ENCODE data around the gene TNFAIP3.

TNFAIP3 gene

GRCh38 chr6:137846772-137847313 lies 20.2 kb upstream of the TNFAIP3 start:
- TF ChIP-seq CTCF (IDR thresholded peaks at IDR 0.05; ENCODE audit: low read depth, low read length): no peak
- no peak for DNase-seq
- no peaks in the 10 kb centered on the region for H3K27me3 ChIP-seq (ENCODE audit: insufficient read depth, low read depth, severe bottlenecking)
- no peaks in the 10 kb centered on the region for H3K9me3 ChIP-seq (ENCODE audit: severe bottlenecking)
- H3K4me3 ChIP-seq (ENCODE audit: low read depth, low read length): no peak overlapping the region
- no peak overlapping the region for H3K27ac ChIP-seq
- no peaks in the 10 kb centered on the region for H3K36me3 ChIP-seq

- H3K4me3 ChIP-seq (ENCODE audit: low read depth, low read length): no peak overlapping the region
- H3K27ac ChIP-seq: no peak overlapping the region
- H3K9me3 ChIP-seq (ENCODE audit: severe bottlenecking): no peaks in the 10 kb centered on the region
- DNase-seq: no peak
- no peak for TF ChIP-seq CTCF (IDR thresholded peaks at IDR 0.05; ENCODE audit: low read depth, low read length)
- H3K27me3 ChIP-seq (ENCODE audit: insufficient read depth, low read depth, severe bottlenecking): no peaks in the 10 kb centered on the region
- H3K36me3 ChIP-seq: no peaks in the 10 kb centered on the region
Measured at GRCh38 chr6:137847748-137848147, 19.3 kb upstream of the TNFAIP3 start.

GRCh38 chr6:137848672-137849071 lies 18.4 kb upstream of the TNFAIP3 start:
- no peak for DNase-seq
- Histone ChIP-seq H3K36me3 (no peaks in the 10 kb centered on the region), H3K27me3 (ENCODE audit: insufficient read depth, low read depth, severe bottlenecking) (no peaks in the 10 kb centered on the region), H3K4me3 (ENCODE audit: low read depth, low read length) (no peak overlapping the region), H3K27ac (no peak overlapping the region), H3K9me3 (ENCODE audit: severe bottlenecking) (no peaks in the 10 kb centered on the region)
- no peak for TF ChIP-seq CTCF (IDR thresholded peaks at IDR 0.05; ENCODE audit: low read depth, low read length)

- DNase-seq: no peak
- H3K27ac ChIP-seq: no peak overlapping the region
- no peaks in the 10 kb centered on the region for H3K27me3 ChIP-seq (ENCODE audit: insufficient read depth, low read depth, severe bottlenecking)
- no peaks in the 10 kb centered on the region for H3K9me3 ChIP-seq (ENCODE audit: severe bottlenecking)
- no peak overlapping the region for H3K4me3 ChIP-seq (ENCODE audit: low read depth, low read length)
- no peaks in the 10 kb centered on the region for H3K36me3 ChIP-seq
- TF ChIP-seq CTCF (IDR thresholded peaks at IDR 0.05; ENCODE audit: low read depth, low read length): no peak
Measured at GRCh38 chr6:137849181-137849980, 17.7 kb upstream of the TNFAIP3 start.

GRCh38 chr6:137849981-137850714 lies 16.9 kb upstream of the TNFAIP3 start:
- Histone ChIP-seq H3K36me3 (no peaks in the 10 kb centered on the region), H3K27ac (no peak overlapping the region), H3K9me3 (ENCODE audit: severe bottlenecking) (no peaks in the 10 kb centered on the region), H3K27me3 (ENCODE audit: insufficient read depth, low read depth, severe bottlenecking) (no peaks in the 10 kb centered on the region), H3K4me3 (ENCODE audit: low read depth, low read length) (no peak overlapping the region)
- no peak for TF ChIP-seq CTCF (IDR thresholded peaks at IDR 0.05; ENCODE audit: low read depth, low read length)
- no peak for DNase-seq
